Measurements from ENCODE around the gene LCN12.

LCN12 gene

GRCh38 chr9:136974817-136975535 lies 22.9 kb downstream of the LCN12 start:
- no peak for DNase-seq (ENCODE audit: low spot score)

DNA sequence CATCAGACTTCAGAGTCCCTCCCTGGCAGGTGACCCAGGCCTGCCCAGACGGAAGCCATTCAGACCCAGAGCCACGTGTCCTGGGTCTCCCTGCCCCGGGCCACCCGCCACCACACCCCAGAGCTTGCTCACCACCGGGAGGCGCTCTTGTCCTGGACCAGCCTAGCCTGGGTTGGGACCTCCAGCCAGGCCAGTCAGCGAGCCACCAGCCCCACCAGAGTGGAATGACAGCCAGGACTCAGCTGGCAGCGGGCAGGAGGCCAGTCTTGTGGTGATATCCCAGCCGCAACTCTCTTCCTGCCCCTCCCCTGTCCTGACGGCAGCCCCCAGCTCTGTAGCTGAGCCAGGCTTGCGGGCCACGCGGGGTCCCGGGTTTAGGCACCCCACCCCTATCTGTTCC lies 23.6 kb downstream of the LCN12 start:
- DNase-seq (ENCODE audit: low spot score) = no peak

DNA sequence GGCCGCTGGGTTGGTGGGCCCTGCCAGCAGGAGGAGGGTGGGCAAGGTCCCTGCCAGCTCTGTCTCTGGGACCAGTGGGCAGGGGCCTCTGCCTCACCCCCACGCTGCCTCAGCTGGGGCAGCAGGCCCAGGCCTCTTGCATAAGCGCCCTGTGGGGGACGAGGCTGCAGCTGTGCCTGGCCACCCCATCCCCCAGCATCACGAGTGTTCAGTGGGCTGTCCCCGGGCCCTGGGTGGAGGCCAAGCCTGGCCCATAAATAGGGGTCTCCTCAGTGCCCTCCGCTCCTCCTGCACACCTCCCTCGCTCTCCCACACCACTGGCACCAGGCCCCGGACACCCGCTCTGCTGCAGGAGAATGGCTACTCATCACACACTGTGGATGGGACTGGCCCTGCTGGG lies 25.1 kb downstream of the LCN12 start, which contains the start of gene PTGDS:
Gene PTGDS (plus strand): TSS at position 282 of the 400 bp plus-strand sequence. CDS start 75 bp downstream, at position 357.
- no peak for DNase-seq (ENCODE audit: low spot score)

DNA sequence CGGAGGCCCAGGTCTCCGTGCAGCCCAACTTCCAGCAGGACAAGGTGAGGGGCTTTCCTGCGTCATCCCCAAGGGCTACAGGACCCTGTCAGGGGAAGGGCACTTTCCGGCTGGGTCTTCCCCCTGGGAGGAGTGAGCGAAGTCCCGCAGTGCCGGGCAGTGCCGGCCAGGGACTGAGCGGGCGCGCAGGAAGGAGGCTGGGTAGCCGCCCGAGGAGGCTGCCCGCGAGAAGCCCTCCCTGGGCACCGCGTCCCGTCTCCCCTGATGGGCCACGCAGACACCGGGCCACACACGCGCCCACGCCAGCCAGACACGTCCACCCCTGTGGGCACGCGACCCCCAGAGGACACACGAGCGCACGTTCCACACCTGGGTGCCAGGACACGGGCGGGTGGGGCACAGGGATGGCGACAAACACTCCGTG lies 25.6 kb downstream of the LCN12 start:
- DNase-seq (ENCODE audit: low spot score) = no peak

DNA sequence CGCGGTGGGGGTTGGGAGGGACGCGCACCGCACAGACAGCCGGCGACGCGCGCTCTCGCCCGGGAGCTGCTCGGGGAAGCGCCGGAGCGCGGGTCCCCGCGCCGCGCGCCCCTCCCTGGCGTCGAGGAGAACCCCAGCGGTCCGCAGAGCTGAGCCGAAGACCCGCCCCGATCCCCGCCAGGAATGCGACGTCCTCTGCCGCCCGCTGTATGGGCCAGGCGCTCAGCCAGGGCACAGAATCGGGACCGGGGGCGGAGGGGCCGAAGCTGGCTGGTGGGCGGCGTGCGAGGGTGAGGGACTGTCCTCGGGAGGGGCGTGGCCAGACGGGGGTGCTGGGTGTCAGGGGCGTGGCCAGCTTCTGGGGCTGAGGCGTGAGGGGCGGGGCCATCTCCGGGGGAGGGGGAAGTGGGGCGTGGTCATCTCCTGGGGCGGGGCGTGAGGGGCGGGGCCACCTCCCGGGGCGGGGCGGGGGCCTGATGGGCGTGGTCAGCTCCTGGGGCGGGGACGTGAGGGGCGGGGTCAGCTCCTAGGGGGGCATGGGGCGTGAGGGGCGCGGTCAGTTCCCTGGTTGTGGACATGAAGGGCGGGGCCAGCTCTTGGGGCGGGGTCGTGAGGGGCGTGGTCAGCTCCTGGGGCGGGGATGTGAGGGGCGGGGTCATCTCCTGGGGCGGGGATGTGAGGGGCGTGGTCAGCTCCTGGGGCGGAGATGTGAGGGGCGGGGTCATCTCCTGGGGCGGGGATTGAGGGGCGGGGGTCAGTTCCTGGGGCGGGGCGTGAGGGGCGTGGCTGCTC lies 26.2 kb downstream of the LCN12 start:
- DNase-seq (ENCODE audit: low spot score) = peak; percentile 63

GRCh38 chr9:136978865-136979544 lies 26.9 kb downstream of the LCN12 start:
- DNase-seq (ENCODE audit: low spot score) = no peak

GRCh38 chr9:136979769-136980587 lies 27.9 kb downstream of the LCN12 start:
- DNase-seq (ENCODE audit: low spot score) = no peak

- DNase-seq (ENCODE audit: low spot score) = no peak
These were observed 28.8 kb downstream of the LCN12 start for GRCh38 chr9:136980669-136981478.

DNA sequence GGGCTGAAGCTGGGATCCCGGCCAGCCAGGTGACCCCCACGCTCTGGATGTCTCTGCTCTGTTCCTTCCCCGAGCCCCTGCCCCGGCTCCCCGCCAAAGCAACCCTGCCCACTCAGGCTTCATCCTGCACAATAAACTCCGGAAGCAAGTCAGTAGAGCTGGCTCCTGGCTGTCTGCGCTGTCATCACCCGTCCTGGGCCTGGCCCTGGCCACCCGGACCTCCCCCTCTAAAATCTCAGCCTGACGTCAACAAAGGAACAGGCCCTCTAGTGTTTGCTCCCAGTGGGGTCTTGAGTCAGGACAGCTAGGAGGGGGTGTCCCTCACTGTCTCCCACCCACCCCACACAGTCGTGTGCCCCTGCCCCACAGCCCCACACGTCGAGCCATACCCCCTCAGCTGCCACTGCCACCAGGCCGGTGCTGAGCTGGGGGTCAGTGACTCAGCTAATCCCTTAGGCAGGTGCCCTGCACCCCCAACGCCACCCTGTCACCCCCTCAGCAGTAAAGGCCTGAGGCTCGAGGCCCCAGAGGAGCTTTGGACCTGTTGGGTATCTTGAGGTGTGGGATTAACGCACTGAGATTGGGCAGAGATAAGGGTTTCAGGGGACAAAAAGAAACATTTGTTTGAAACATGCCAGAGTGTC lies 29.6 kb downstream of the LCN12 start:
- DNase-seq (ENCODE audit: low spot score) = no peak

DNA sequence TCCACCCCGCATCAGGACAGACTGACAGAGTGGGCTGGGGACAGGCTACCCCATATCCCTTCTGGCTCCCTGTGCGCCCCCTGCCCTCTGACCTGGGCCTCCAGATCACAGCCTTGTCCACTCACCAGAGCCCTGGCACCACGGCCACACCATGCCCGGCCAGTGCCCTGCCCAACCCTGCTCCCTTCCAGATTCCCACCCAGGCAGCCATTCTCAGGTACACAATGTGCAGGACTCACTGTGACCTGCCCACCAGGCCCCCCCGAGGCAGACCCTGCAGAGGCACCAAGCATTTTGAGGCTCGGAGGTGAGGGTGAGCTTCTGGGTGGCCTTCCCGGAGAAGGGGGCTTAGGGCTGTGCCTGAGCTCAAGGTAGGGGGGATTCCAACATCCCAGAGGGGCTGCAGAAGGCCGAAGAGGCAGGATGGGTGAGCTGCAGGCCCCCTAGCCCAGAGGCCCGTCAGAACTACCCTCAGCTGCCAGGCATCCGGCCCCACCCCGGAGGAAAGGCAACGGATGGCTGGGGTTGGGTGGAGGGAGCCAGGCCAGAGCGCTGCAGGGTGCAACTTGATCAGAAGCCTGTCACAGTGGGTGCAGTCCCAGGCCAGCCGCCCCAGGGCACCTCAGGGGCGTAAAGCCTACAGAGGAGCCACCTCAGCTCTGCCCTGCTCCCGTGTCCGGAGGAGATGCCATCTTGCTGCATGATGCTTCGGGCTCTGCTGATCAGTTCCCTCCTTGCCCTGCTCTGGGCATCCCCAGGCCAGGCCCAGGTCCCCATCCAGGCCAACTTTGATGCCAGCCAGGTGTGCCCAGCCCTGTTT lies 30.4 kb downstream of the LCN12 start, which contains the start of gene LCNL1:
Gene LCNL1 (plus strand): TSS at position 762 of the 820 bp plus-strand sequence. CDS start 594 bp downstream, outside the sequence.
- no peak for DNase-seq (ENCODE audit: low spot score)

GRCh38 chr9:136983167-136983566 lies 31.1 kb downstream of the LCN12 start:
- no peak for DNase-seq (ENCODE audit: low spot score)

DNA sequence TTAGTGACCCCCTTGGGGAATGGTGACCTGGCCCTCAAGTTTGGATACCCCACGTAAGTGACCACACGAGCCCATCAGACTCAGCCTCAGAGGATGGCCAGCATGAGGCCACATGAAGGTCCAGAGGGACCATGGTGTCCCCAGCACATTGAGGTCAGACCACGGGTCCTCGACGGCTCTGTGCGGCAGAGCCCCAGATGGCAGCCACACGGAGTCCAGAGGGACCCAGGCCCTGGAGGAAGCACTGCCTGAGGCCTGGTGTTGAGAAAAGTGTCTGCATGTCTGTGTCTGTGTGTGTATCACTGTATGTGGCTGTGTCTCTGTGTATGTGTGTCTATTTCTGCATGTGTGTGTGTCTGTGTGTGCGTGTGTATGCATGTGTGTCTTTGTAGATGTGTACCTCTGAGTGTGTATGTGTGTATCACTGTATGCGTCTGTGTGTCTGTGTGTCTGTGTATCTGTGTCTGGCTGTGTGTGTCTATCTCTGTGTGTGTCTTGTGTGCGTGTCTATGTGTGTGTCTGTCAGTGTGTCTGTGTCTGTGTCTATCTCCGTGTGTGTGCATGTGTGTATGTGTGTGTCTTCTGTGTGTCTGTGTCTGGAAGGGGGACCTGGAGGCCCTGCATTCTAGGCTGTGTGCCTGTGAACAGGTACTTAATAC lies 31.7 kb downstream of the LCN12 start:
- no peak for DNase-seq (ENCODE audit: low spot score)

- no peak for DNase-seq (ENCODE audit: low spot score)
These were observed 32.5 kb downstream of the LCN12 start for GRCh38 chr9:136984464-136985026.

GRCh38 chr9:136985027-136985602 lies 33.0 kb downstream of the LCN12 start:
- no peak for DNase-seq (ENCODE audit: low spot score)

DNA sequence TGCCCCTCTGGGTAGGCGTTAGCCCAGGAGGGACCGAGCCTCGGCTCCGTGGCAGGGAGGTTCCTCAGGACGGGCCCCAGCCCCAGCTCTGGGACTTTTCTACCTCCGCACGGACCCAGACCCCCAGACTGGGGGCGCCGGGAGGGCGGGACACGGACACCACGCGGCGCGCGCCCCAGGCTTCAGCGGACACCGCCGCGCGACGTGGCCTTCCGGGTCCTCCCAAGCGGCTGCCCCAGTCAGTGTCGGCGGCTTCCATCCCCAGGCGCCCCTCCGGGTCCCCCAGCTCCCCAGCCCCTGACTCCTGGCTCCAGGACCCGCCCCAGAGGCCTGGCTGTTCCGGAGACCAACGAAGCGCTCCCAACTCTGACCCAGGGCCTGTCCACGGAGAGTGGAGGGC lies 33.8 kb downstream of the LCN12 start:
- DNase-seq (ENCODE audit: low spot score) = no peak

- DNase-seq (ENCODE audit: low spot score) = no peak
These were observed 36.8 kb downstream of the LCN12 start for GRCh38 chr9:136988872-136989271.

- no peak for DNase-seq (ENCODE audit: low spot score)
These were observed 38.3 kb downstream of the LCN12 start for GRCh38 chr9:136990242-136990911.

Data from hematopoietic multipotent progenitor cell treated with erythropoietin and hydrocortisone succinate and interleukin-3 and kit ligand, for 17 days (in vitro differentiated cells).